HPDE6-E6E7 (cell line): ENCODE measurements around the gene FEV.
A peak's percentile ranks its signal among the peaks of the same experiment; 100 is the strongest.

Source experiments
- DNase-seq: peaks from one replicate; pipeline ENCODE4 v3.0.0; 2011; ENCODE audit warnings: missing footprints; ENCODE audit errors: extremely low spot score

FEV gene

GRCh38 chr2:218979846-218980734, 4.9 kb downstream of the FEV start:
- DNase-seq: no peak

- DNase-seq: no peak
Measured at GRCh38 chr2:218975060-218975777, 9.8 kb downstream of the FEV start.

GRCh38 chr2:218970894-218971293, 14.1 kb downstream of the FEV start:
- no peak for DNase-seq

GRCh38 chr2:218964041-218964771, 20.8 kb downstream of the FEV start:
- peak; percentile 37 for DNase-seq

- no peak for DNase-seq
Measured at GRCh38 chr2:218963601-218964000, 21.4 kb downstream of the FEV start.

GRCh38 chr2:218962859-218963492, 22.0 kb downstream of the FEV start:
- DNase-seq: no peak

GRCh38 chr2:218961651-218962570, 23.1 kb downstream of the FEV start:
- DNase-seq: no peak

- DNase-seq: no peak
Measured at GRCh38 chr2:218961229-218961628, 23.8 kb downstream of the FEV start.

GRCh38 chr2:218960309-218961165, 24.4 kb downstream of the FEV start:
- no peak for DNase-seq

GRCh38 chr2:218959761-218960308, 25.1 kb downstream of the FEV start:
- no peak for DNase-seq

GRCh38 chr2:218959141-218959731, 25.7 kb downstream of the FEV start, which contains the start of gene CDK5R2:
CDK5R2 (plus strand) TSS chr2:218959666; CDS start chr2:218959821, 155 bp downstream.
- peak; percentile 93 for DNase-seq

GRCh38 chr2:218958276-218958675, 26.7 kb downstream of the FEV start:
- no peak for DNase-seq

GRCh38 chr2:218957671-218958070, 27.3 kb downstream of the FEV start:
- no peak for DNase-seq

- no peak for DNase-seq
Measured at GRCh38 chr2:218956039-218956438, 28.9 kb downstream of the FEV start.

- no peak for DNase-seq
Measured at GRCh38 chr2:218954541-218955300, 30.3 kb downstream of the FEV start.

- no peak for DNase-seq
Measured at GRCh38 chr2:218953366-218953954, 31.5 kb downstream of the FEV start.

GRCh38 chr2:218952160-218952559, 32.8 kb downstream of the FEV start:
- DNase-seq: no peak

GRCh38 chr2:218946621-218947020, 38.4 kb downstream of the FEV start:
- DNase-seq: no peak
